GM12874 (cell line): ENCODE measurements around the gene PDCL2.

Source experiments
- TF ChIP-seq, protein P1 (sequence below): IDR thresholded peaks from 2 replicates; pipeline ENCODE4 v1.5.1; 2011; ENCODE audit warnings: low read depth, mild to moderate bottlenecking, control low read depth, low read length, moderate library complexity; ENCODE audit not compliant: insufficient read depth

Gene PDCL2

GRCh38 chr4:55545641-55546505 is 46.2 kb downstream of the PDCL2 start:
- TF ChIP-seq, protein P1, sequence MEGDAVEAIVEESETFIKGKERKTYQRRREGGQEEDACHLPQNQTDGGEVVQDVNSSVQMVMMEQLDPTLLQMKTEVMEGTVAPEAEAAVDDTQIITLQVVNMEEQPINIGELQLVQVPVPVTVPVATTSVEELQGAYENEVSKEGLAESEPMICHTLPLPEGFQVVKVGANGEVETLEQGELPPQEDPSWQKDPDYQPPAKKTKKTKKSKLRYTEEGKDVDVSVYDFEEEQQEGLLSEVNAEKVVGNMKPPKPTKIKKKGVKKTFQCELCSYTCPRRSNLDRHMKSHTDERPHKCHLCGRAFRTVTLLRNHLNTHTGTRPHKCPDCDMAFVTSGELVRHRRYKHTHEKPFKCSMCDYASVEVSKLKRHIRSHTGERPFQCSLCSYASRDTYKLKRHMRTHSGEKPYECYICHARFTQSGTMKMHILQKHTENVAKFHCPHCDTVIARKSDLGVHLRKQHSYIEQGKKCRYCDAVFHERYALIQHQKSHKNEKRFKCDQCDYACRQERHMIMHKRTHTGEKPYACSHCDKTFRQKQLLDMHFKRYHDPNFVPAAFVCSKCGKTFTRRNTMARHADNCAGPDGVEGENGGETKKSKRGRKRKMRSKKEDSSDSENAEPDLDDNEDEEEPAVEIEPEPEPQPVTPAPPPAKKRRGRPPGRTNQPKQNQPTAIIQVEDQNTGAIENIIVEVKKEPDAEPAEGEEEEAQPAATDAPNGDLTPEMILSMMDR = no peak

GRCh38 chr4:55545151-55545550 is 46.9 kb downstream of the PDCL2 start:
- TF ChIP-seq, protein P1 = no peak

- TF ChIP-seq, protein P1 = no peak
Measured at GRCh38 chr4:55543858-55544257, 48.2 kb downstream of the PDCL2 start.

- TF ChIP-seq, protein P1 = no peak
Measured at GRCh38 chr4:55540271-55540670, 51.8 kb downstream of the PDCL2 start.

GRCh38 chr4:55539658-55540057 is 52.4 kb downstream of the PDCL2 start:
- TF ChIP-seq, protein P1 = no peak

DNA sequence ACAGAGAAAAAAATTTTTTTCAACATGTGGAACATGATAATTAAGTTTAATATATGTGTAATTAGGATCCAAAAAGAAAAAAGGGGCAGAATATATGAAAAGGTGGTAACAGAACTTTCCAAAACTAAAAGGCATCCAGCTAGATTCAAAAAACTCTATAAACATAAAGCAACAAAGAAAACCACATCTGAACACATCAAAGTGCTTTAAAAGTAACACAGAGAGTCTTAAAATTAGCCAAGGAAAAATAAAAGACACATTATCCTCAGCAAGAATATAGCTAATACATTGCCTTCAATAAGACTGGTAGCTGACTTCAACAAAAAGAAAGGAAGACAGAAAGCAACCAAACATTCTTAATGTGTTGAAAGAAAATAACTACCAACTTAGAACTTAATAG is 53.5 kb downstream of the PDCL2 start:
- TF ChIP-seq, protein P1 = no peak

DNA sequence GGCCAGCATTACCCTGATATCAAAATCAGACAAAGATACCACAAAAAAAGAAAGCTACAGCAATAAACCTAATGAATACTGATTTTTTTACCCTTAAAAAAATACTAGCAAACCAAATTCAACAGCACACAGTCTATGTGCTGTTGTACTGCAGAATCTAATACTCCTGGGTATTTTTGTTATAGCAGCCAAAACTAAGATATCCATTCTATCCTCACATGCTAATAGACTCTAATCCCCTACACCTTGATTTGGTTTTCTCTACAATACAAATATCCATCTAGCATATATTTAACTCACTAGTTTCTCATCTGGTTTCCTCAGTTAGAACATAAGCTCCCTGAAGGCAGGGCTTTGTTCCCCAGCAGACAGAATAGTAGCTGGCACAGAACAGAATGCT is 57.7 kb downstream of the PDCL2 start:
- TF ChIP-seq, protein P1 = no peak
